Effector CD8-positive, alpha-beta T cell (primary cell): ENCODE measurements around the gene TJAP1.
"Not testable (repeated sequence)": the region's sequence is repeated elsewhere in the genome, so short reads cannot be mapped to it uniquely, and the experiment has no call there.

ENCODE experiments used
- DNase-seq: peaks from one replicate; lab custom pipeline; 2025; lab: John Stamatoyannopoulos, UW

Gene TJAP1

GRCh38 chr6:43538986-43539385 is 61.6 kb downstream of the TJAP1 start:
- DNase-seq: not testable (repeated sequence)

- not testable (repeated sequence) for DNase-seq
Measured at GRCh38 chr6:43539409-43539808, 62.0 kb downstream of the TJAP1 start.

GRCh38 chr6:43540507-43540906 is 63.1 kb downstream of the TJAP1 start:
- no peak for DNase-seq

GRCh38 chr6:43541774-43542471 is 64.6 kb downstream of the TJAP1 start:
- DNase-seq: no peak

GRCh38 chr6:43544461-43544860 is 67.1 kb downstream of the TJAP1 start:
- DNase-seq: no peak

GRCh38 chr6:43547222-43547621 is 69.9 kb downstream of the TJAP1 start:
- no peak for DNase-seq
